ENCODE data around the gene NUBP2. TPM values are rescaled to one million over a fixed set of nuclear protein-coding genes. Genes with fewer than 3 reads are reported as not detected.
A peak's percentile ranks its signal among the peaks of the same experiment; 100 is the strongest.

Gene NUBP2
- total RNA-seq, 1 experiment from 2014 or later: 89.2 TPM

DNA sequence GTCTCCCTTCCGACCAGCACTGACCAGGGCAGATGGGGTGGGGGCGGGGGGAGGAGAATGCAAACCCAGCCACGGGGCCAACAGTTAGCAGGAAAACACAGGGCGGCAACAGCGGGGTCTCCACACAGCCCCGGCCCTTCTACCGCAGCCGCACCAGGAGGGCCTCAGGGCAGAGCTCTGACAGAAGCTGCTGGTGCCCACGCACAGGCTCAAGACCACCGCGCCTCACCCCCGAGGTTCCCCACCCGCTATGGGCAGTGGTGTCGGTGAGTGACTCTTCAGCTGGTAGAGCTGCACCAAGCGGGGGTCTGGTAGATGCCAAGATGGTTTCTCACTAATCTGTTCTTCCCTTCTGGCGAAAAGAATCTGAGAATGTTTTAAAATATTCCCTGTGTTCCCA is 27.8 kb downstream of the NUBP2 start:
- Mint-ChIP-seq H3K4me3 (no peak overlapping the region), H3K27me3 (ENCODE audit: low read depth) (no peaks in the 10 kb centered on the region; the same call in 1 of the 2 replicates), H3K36me3 (peaks cover 17% of the 10 kb centered on the region), H3K4me1 (no peaks in the 10 kb centered on the region), H3K27ac (no peak overlapping the region), H3K9me3 (peaks cover 4% of the 10 kb centered on the region; the same call in 1 of the 2 replicates)
- no peak for DNase-seq (ENCODE audit: low spot score)
- ATAC-seq: no peak
- POLR2A ChIA-PET: no interaction called here
- CTCF ChIA-PET: no interaction called here
- TF ChIP-seq, protein P1, sequence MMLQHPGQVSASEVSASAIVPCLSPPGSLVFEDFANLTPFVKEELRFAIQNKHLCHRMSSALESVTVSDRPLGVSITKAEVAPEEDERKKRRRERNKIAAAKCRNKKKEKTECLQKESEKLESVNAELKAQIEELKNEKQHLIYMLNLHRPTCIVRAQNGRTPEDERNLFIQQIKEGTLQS (CRISPR knock-in tag; conservative IDR thresholded peaks at IDR 0.05): no peak
- no peak for TF ChIP-seq ZNF263 (CRISPR knock-in tag; IDR thresholded peaks at IDR 0.05; ENCODE audit: low read depth)
- TF ChIP-seq GTF2I (CRISPR knock-in tag; conservative IDR thresholded peaks at IDR 0.05): no peak
- TF ChIP-seq, protein P2, sequence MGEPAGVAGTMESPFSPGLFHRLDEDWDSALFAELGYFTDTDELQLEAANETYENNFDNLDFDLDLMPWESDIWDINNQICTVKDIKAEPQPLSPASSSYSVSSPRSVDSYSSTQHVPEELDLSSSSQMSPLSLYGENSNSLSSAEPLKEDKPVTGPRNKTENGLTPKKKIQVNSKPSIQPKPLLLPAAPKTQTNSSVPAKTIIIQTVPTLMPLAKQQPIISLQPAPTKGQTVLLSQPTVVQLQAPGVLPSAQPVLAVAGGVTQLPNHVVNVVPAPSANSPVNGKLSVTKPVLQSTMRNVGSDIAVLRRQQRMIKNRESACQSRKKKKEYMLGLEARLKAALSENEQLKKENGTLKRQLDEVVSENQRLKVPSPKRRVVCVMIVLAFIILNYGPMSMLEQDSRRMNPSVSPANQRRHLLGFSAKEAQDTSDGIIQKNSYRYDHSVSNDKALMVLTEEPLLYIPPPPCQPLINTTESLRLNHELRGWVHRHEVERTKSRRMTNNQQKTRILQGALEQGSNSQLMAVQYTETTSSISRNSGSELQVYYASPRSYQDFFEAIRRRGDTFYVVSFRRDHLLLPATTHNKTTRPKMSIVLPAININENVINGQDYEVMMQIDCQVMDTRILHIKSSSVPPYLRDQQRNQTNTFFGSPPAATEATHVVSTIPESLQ (CRISPR knock-in tag; IDR thresholded peaks at IDR 0.05): no peak
- TF ChIP-seq ZBTB21 (CRISPR knock-in tag; IDR thresholded peaks at IDR 0.05; ENCODE audit: borderline replicate concordance): no peak
- TF ChIP-seq, protein P3, sequence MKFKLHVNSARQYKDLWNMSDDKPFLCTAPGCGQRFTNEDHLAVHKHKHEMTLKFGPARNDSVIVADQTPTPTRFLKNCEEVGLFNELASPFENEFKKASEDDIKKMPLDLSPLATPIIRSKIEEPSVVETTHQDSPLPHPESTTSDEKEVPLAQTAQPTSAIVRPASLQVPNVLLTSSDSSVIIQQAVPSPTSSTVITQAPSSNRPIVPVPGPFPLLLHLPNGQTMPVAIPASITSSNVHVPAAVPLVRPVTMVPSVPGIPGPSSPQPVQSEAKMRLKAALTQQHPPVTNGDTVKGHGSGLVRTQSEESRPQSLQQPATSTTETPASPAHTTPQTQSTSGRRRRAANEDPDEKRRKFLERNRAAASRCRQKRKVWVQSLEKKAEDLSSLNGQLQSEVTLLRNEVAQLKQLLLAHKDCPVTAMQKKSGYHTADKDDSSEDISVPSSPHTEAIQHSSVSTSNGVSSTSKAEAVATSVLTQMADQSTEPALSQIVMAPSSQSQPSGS (CRISPR knock-in tag; IDR thresholded peaks at IDR 0.05; ENCODE audit: borderline replicate concordance, low read depth): no peak
- TF ChIP-seq, protein P4, sequence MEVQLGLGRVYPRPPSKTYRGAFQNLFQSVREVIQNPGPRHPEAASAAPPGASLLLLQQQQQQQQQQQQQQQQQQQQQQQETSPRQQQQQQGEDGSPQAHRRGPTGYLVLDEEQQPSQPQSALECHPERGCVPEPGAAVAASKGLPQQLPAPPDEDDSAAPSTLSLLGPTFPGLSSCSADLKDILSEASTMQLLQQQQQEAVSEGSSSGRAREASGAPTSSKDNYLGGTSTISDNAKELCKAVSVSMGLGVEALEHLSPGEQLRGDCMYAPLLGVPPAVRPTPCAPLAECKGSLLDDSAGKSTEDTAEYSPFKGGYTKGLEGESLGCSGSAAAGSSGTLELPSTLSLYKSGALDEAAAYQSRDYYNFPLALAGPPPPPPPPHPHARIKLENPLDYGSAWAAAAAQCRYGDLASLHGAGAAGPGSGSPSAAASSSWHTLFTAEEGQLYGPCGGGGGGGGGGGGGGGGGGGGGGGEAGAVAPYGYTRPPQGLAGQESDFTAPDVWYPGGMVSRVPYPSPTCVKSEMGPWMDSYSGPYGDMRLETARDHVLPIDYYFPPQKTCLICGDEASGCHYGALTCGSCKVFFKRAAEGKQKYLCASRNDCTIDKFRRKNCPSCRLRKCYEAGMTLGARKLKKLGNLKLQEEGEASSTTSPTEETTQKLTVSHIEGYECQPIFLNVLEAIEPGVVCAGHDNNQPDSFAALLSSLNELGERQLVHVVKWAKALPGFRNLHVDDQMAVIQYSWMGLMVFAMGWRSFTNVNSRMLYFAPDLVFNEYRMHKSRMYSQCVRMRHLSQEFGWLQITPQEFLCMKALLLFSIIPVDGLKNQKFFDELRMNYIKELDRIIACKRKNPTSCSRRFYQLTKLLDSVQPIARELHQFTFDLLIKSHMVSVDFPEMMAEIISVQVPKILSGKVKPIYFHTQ (CRISPR knock-in tag; IDR thresholded peaks at IDR 0.05): no peak
- TF ChIP-seq FOXP1 (CRISPR knock-in tag; IDR thresholded peaks at IDR 0.05; ENCODE audit: borderline replicate concordance): no peak
- no peak for TF ChIP-seq NFE2L1 (CRISPR knock-in tag; IDR thresholded peaks at IDR 0.05)
- TF ChIP-seq ZNF219 (CRISPR knock-in tag; IDR thresholded peaks at IDR 0.05; ENCODE audit: borderline replicate concordance): no peak
- TF ChIP-seq, protein P5, sequence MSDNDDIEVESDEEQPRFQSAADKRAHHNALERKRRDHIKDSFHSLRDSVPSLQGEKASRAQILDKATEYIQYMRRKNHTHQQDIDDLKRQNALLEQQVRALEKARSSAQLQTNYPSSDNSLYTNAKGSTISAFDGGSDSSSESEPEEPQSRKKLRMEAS (CRISPR knock-in tag; IDR thresholded peaks at IDR 0.05): no peak

DNA sequence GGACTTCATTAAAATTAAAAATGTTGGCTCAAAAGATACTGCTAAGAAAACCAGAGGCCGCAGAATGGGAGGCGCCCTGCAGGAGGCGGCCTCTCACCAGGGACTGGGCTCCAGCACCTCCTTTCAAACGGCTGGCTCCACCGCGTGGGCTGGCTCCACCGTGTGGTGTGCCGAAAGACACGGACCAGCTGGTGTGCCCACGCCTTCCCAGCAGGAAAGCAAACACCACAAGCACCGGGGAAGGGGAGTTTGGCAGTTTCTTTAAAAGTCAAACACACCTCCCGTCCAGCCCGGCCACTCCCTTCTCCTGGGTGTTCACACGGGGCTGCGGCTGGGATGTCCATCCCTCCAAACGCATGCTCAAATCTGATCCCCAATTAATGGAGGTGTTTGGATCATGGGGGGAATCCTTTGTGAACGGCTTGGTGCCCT is 30.0 kb downstream of the NUBP2 start:
- Mint-ChIP-seq H3K36me3 (peaks cover 7% of the 10 kb centered on the region), H3K27ac (no peak overlapping the region)
- peak; percentile 61 for ATAC-seq
- TF ChIP-seq, protein P6, sequence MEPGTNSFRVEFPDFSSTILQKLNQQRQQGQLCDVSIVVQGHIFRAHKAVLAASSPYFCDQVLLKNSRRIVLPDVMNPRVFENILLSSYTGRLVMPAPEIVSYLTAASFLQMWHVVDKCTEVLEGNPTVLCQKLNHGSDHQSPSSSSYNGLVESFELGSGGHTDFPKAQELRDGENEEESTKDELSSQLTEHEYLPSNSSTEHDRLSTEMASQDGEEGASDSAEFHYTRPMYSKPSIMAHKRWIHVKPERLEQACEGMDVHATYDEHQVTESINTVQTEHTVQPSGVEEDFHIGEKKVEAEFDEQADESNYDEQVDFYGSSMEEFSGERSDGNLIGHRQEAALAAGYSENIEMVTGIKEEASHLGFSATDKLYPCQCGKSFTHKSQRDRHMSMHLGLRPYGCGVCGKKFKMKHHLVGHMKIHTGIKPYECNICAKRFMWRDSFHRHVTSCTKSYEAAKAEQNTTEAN (CRISPR knock-in tag; IDR thresholded peaks at IDR 0.05): no peak
- TF ChIP-seq JAZF1 (CRISPR knock-in tag; IDR thresholded peaks at IDR 0.05) (no peak), OVOL2 (CRISPR knock-in tag; IDR thresholded peaks at IDR 0.05; ENCODE audit: borderline replicate concordance) (no peak), TEAD4 (CRISPR knock-in tag; IDR thresholded peaks at IDR 0.05) (no peak), CREM (CRISPR knock-in tag; IDR thresholded peaks at IDR 0.05) (no peak), NR3C1 (CRISPR knock-in tag; conservative IDR thresholded peaks at IDR 0.05; ENCODE audit: low read depth) (no peak), ZNF219 (CRISPR knock-in tag; IDR thresholded peaks at IDR 0.05; ENCODE audit: borderline replicate concordance) (no peak), FOXP1 (CRISPR knock-in tag; IDR thresholded peaks at IDR 0.05; ENCODE audit: borderline replicate concordance) (no peak), IRF2 (CRISPR knock-in tag; IDR thresholded peaks at IDR 0.05; ENCODE audit: borderline replicate concordance, low read depth) (no peak)
- TF ChIP-seq, protein P2 (CRISPR knock-in tag; IDR thresholded peaks at IDR 0.05): no peak
- TF ChIP-seq, protein P7, sequence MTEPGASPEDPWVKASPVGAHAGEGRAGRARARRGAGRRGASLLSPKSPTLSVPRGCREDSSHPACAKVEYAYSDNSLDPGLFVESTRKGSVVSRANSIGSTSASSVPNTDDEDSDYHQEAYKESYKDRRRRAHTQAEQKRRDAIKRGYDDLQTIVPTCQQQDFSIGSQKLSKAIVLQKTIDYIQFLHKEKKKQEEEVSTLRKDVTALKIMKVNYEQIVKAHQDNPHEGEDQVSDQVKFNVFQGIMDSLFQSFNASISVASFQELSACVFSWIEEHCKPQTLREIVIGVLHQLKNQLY (CRISPR knock-in tag; IDR thresholded peaks at IDR 0.05): no peak
- TF ChIP-seq, protein P1 (CRISPR knock-in tag; conservative IDR thresholded peaks at IDR 0.05): no peak
- TF ChIP-seq, protein P8, sequence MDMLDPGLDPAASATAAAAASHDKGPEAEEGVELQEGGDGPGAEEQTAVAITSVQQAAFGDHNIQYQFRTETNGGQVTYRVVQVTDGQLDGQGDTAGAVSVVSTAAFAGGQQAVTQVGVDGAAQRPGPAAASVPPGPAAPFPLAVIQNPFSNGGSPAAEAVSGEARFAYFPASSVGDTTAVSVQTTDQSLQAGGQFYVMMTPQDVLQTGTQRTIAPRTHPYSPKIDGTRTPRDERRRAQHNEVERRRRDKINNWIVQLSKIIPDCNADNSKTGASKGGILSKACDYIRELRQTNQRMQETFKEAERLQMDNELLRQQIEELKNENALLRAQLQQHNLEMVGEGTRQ (CRISPR knock-in tag; IDR thresholded peaks at IDR 0.05): no peak
- TF ChIP-seq, protein P9, sequence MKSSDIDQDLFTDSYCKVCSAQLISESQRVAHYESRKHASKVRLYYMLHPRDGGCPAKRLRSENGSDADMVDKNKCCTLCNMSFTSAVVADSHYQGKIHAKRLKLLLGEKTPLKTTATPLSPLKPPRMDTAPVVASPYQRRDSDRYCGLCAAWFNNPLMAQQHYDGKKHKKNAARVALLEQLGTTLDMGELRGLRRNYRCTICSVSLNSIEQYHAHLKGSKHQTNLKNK (CRISPR knock-in tag; IDR thresholded peaks at IDR 0.05): no peak

More for the DNA sequence above, 30.0 kb downstream of the NUBP2 start:
- CTCF ChIA-PET: interaction anchor here (0.6 to 2.3 kb wide), 7 partner anchors 11 to 191 kb away, joined by 3 to 16 read pairs (median 5); no protein-coding TSS in a partner anchor
- H3K27me3 Mint-ChIP-seq (ENCODE audit: low read depth): no peaks in the 10 kb centered on the region
- POLR2A ChIA-PET: no interaction called here
- H3K4me1 Mint-ChIP-seq: no peaks in the 10 kb centered on the region
- H3K9me3 Mint-ChIP-seq: no peaks in the 10 kb centered on the region
- H3K4me3 Mint-ChIP-seq: no peak overlapping the region
- peak; percentile 70 for DNase-seq (ENCODE audit: low spot score)
